RWPE2 (cell line): ENCODE measurements around the gene PHLDA1.
A peak's percentile ranks its signal among the peaks of the same experiment; 100 is the strongest.

Experiments
- ATAC-seq: fragments of 200-7000 bp; cut with Tn5 transposase; 3 replicates; pipeline ENCODE4 v1.9.1; 2021; ENCODE audit warnings: low read depth
- DNase-seq: peaks from one replicate; pipeline ENCODE4 v3.0.0-alpha.2; 2020; ENCODE audit warnings: low spot score
- H3K27ac ChIP-seq: fragments of 450-650 bp; 2 replicates; pipeline ENCODE4 v1.5.1; 2017; ENCODE audit warnings: mild to moderate bottlenecking; ENCODE audit not compliant: poor library complexity, severe bottlenecking
- H3K27me3 ChIP-seq: fragments of 250-450 bp; sonication (Bioruptor Pico); 2 replicates; pipeline ENCODE4 v1.5.1; 2021; ENCODE audit warnings: mild to moderate bottlenecking, moderate library complexity; ENCODE audit not compliant: insufficient read depth, poor library complexity, severe bottlenecking
- H3K36me3 ChIP-seq: fragments of 250-450 bp; sonication (Bioruptor Pico); 2 replicates; pipeline ENCODE4 v1.5.1; 2020; ENCODE audit warnings: low read depth, mild to moderate bottlenecking, moderate library complexity
- H3K4me1 ChIP-seq: fragments of 250-450 bp; sonication (Bioruptor Pico); 2 replicates; pipeline ENCODE4 v1.5.1; 2021; ENCODE audit warnings: mild to moderate bottlenecking, moderate library complexity; ENCODE audit not compliant: insufficient read depth, poor library complexity, severe bottlenecking
- H3K4me3 ChIP-seq: fragments of 250-450 bp; sonication (Bioruptor Pico); 2 replicates; pipeline ENCODE4 v1.5.1; 2021; ENCODE audit warnings: mild to moderate bottlenecking, moderate library complexity; ENCODE audit not compliant: severe bottlenecking
- H3K9me3 ChIP-seq: fragments of 250-450 bp; sonication (Bioruptor Pico); 2 replicates; pipeline ENCODE4 v1.5.1; 2021; ENCODE audit warnings: mild to moderate bottlenecking, moderate library complexity; ENCODE audit not compliant: severe bottlenecking
- TF ChIP-seq, protein P1 (sequence below): fragments of 450-650 bp; IDR thresholded peaks from one replicate; pipeline ENCODE4 v1.5.1; 2017; ENCODE audit warnings: mild to moderate bottlenecking, moderate library complexity; ENCODE audit not compliant: poor library complexity, severe bottlenecking

PHLDA1 gene

GRCh38 chr12:75981247-75982168, 50.1 kb downstream of the PHLDA1 start:
- no peak for ATAC-seq
- TF ChIP-seq, protein P1, sequence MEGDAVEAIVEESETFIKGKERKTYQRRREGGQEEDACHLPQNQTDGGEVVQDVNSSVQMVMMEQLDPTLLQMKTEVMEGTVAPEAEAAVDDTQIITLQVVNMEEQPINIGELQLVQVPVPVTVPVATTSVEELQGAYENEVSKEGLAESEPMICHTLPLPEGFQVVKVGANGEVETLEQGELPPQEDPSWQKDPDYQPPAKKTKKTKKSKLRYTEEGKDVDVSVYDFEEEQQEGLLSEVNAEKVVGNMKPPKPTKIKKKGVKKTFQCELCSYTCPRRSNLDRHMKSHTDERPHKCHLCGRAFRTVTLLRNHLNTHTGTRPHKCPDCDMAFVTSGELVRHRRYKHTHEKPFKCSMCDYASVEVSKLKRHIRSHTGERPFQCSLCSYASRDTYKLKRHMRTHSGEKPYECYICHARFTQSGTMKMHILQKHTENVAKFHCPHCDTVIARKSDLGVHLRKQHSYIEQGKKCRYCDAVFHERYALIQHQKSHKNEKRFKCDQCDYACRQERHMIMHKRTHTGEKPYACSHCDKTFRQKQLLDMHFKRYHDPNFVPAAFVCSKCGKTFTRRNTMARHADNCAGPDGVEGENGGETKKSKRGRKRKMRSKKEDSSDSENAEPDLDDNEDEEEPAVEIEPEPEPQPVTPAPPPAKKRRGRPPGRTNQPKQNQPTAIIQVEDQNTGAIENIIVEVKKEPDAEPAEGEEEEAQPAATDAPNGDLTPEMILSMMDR: no peak
- DNase-seq: no peak
- Histone ChIP-seq H3K4me3 (no peak overlapping the region), H3K4me1 (peaks cover 39% of the 10 kb centered on the region), H3K9me3 (no peaks in the 10 kb centered on the region), H3K27me3 (no peaks in the 10 kb centered on the region), H3K27ac (no peak overlapping the region), H3K36me3 (no peaks in the 10 kb centered on the region)

DNA sequence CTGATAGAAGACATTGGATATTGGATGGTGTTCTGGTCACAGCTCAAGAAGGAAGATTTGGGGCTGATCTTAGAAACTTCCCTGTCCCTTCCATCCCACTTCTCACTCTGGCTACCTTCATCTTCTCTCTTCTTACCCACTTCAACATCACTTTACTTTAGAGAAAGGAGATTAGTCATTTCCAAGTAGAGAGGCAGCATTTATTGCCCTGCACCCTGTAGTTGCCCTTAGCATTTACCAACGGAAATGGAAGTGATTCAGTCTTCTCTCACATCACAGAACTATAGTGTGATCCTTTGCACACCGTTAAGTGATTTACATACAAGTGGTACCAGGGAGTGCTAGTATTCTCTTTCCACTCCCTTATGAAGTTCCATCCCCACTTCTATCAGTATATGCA, 52.4 kb downstream of the PHLDA1 start:
- Histone ChIP-seq H3K9me3 (no peaks in the 10 kb centered on the region), H3K27ac (peak overlapping the region; percentile 97), H3K36me3 (no peaks in the 10 kb centered on the region), H3K4me3 (no peak overlapping the region), H3K4me1 (peaks cover 42% of the 10 kb centered on the region), H3K27me3 (no peaks in the 10 kb centered on the region)
- TF ChIP-seq, protein P1: no peak
- ATAC-seq: peak; percentile 58
- DNase-seq: no peak

DNA sequence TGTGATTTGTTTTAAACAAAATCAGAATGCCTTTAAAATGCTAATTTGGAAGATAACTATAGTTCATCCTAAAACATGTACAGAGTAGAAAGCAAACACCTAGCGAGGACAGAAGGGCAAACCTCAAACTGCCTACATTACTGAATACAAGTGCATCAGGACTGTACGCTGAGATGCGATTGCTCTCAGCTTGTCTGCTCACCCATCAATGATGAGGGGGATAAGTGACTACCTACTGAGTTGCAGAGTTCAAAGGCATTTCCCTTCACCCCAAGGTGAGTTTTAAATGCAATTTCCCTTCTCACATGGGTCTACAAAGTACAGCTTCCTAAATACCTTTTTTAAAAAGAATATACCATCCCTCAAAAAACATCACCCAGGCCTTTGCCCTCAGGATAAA, 52.9 kb downstream of the PHLDA1 start:
- no peak for DNase-seq
- peak overlapping the region; percentile 97 for H3K27ac ChIP-seq
- H3K4me3 ChIP-seq: no peak overlapping the region
- no peaks in the 10 kb centered on the region for H3K9me3 ChIP-seq
- H3K27me3 ChIP-seq: no peaks in the 10 kb centered on the region
- H3K36me3 ChIP-seq: no peaks in the 10 kb centered on the region
- H3K4me1 ChIP-seq: peaks cover 42% of the 10 kb centered on the region
- no peak for ATAC-seq
- TF ChIP-seq, protein P1: no peak

GRCh38 chr12:75977952-75978671, 53.5 kb downstream of the PHLDA1 start:
- Histone ChIP-seq H3K9me3 (no peaks in the 10 kb centered on the region), H3K27me3 (no peaks in the 10 kb centered on the region), H3K4me1 (peaks cover 42% of the 10 kb centered on the region), H3K36me3 (no peaks in the 10 kb centered on the region), H3K27ac (peak overlapping the region; percentile 97), H3K4me3 (no peak overlapping the region)
- DNase-seq (peak; percentile 92), ATAC-seq (peak; percentile 92)
- TF ChIP-seq, protein P1: no peak
